Fibroblast of the conjunctiva (primary cell): ENCODE data around the gene CASK.

Experiments used
- DNase-seq: peaks from one replicate; pipeline ENCODE4 v3.0.0-alpha.2; 2010; ENCODE audit warnings: low read depth

The CASK gene

DNA sequence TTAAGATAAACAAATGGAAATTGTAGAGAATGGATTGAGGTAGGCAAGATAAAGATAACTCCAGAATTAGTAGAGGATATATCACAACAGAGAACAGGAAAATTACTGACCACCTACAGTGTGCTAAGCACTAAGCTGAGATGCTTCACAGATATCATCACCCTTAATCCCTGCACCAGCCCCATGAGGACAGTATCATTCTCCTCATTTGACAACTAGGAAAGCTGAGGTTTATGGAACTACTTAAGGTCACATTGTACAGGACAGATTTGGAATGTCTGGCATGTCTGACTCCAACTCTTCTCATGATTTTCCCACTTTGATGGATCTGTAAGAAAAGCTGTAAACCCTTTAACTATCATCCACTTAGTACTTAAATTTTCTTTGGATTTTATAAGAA, 95.5 kb downstream of the CASK start:
- no peak for DNase-seq

DNA sequence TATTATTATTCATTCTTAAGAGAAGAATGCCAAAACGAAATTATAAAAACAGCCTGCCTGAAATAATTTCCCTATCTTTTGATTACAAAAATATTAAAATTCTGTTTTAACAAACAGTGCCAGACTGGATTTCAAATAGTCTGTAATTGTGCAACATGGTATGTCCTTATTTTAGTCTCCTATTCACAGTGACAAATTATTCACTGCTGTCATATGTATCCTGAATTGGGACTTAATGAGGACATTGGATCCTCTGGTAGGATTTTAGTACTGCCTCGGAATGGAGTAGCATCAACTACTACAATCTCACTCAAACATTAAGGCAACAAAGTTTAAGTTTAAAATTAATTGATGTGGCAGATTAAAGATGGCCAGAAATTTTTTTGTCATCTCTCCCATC, 97.6 kb downstream of the CASK start:
- DNase-seq = no peak

DNA sequence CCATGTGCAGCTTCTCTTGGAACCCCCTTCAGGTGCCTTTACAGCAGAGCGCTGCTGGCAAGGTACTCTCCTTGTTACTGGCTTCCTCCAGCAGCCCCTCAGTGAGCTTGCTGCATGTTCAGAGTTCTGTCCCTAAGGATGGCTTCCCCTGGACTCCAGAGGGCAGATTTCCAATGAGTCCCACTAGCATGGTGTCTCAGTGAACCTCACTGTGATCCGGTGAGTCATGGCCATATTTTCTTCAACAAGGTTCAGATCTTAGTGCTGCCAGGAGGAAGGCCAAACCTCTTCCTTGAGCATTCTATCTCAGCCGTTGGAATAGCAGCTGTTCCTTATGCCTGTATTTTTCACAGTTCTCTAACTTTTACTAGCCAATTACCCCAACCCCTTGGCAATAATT, 98.8 kb downstream of the CASK start:
- DNase-seq = no peak

DNA sequence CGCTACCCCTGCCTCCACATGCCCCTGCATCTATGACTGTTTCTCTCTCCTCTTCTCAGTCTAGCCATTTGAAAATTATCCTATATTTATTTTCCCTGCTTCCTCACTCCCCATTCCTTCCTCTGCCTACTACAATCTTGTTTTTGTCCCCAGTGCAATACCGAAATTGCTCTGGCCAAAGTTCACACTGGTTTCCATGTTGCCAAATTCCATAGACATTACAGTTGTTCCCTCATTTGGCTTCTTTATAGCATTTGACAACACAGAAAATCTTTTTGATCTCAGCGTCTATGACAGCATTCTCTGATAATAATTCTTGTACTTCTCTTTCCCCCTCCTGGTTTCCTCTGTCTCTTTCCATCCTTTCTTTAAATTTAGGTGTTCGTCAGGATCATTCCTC, 100.0 kb downstream of the CASK start:
- DNase-seq = no peak

DNA sequence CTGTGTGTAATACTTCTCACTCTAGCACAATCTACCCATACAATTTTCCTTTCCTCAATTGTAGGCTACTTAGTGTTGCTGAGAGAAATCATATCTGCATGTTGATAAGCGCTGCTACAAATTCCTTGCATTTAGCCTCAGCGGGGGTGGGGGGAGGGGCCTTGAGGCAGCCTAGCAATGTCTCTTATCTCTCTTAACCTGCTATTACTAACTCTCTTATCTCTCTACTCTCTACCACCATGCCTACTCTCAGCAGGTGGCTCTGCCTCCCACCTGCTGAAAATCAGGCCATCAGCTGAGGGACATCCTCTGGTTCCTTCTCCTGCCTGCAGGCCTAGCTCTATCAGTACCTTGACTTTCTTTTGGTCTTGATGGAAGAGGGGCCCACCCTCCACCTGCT, 100.5 kb downstream of the CASK start:
- no peak for DNase-seq

DNA sequence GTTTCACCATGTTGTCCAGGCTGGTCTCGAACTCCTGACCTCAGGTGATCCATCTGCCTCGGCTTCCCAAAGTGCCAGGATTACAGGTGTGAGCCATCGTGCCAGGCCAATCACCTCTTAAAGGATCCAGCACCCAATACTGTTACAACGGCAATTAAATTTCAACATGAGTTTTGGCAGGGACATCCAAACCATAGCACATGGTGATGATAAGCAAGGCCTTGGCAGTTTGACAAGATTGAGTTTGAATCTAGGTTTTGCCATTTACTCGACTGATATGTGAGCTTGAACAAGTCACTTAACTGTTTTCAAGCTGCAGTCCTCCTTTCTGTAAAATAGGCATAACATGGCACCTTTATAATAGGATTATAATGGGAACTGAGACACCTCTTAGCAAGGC, 115.3 kb downstream of the CASK start:
- no peak for DNase-seq

DNA sequence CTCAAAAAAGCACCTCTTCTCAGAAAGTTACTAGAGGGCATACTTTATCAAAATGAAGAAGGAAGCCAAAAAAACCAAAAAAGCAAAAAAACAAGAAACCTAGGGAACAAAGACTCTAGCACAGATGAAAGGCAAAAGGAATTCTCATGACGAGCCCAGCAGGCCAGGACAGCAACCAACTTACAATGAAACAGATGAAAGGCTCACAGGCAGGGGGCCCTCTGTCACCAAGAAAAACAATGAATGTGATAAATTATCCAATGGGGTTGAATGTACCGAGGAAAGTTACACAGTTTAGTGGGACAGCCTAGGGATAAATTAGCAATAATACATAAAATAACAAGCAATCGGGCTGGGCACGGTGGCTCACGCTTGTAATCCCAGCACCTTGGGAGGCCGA, 120.4 kb downstream of the CASK start:
- no peak for DNase-seq

DNA sequence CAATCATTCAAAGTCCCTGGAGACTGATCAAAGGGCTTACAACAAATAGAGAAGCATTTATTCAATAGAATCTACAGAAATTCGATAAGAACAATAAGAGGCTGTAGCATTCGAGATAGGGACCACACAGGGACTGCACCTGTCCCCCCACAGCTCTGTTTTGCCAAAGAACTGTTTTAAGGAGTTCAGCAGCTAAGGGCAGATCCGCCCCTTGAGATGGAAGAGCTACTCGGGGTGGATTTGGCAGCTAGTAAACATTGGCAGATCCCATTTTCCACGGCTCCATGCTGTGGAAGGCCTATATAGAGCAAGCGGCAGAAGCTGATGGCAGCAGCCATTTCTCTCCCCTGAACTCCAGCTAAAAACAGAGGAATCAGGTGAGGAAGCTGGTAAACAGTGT, 123.7 kb downstream of the CASK start:
- no peak for DNase-seq

DNA sequence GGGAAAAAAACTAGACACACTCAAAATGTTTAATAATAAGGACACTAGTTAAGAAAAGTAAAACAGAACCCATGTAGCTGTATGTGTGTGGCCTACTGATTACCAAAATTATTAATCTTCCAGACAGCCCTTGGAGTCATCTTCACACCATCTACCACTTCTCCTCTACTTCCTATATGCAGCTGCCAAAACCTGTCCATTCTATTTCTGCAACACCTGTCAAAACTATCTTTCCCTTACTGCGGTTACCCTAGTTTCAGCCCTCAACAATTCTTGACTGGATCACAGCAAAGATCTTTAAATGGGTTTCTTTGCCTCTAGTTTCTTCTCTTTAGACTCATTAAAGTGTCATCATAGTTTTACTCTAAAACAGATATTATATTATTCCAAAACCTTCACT, 126.8 kb downstream of the CASK start:
- DNase-seq = no peak

DNA sequence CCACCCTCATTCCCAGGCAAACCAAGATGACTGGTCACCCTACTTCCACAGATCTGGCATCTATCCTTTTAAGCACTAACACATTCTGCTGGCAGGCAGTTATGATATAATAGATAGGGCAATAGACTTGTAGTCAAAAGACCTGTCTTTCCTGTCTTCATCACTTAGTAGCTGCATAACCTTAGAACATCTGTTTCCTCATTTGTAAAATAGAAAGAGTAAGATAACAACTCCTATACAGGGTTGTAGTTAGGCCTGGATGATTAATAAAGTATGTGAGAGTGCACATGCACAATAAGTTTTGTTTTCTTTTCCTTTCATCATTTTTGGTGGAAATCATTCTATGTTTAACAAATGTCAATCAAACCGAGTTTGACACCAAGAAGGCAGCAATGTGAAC, 127.3 kb downstream of the CASK start:
- DNase-seq = no peak

DNA sequence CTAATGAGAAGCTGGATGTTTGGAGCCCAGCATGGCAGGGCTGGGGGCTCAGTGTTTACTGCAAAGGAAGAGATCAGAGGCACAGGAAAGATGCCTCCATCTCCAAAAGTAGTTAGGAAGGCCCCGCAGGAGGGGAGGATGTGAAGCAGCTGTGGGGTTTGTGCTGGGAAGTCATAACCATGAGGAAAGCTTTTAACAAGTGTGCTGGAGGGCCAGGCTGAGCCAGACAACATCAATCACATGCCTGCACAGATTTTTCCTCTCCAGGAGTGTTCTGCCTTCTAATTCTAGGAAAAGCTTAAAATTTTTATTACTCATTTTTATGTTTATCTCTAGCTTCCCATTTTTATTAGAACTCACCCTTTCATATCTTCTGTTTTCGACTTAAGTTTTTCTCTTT, 134.0 kb downstream of the CASK start:
- DNase-seq = no peak

DNA sequence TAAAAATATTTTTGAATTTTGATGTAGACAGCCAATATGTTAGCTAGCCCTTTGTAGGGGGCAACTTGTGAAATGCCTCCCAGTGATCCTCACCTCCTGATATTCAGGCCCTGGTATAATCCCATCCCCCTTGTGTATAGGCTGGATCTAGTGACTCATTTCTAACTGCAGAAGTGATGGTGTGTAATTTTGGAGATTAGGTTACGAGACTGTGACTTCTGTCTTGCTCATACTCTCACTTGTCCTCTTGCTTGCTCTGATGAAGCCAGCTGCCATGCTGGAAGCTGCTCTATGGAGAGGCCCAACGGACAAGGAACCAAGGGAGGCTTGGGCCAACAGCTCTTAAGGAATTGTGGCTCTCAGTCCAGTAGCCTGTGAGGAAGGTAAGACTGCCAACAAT, 137.7 kb downstream of the CASK start:
- no peak for DNase-seq

DNA sequence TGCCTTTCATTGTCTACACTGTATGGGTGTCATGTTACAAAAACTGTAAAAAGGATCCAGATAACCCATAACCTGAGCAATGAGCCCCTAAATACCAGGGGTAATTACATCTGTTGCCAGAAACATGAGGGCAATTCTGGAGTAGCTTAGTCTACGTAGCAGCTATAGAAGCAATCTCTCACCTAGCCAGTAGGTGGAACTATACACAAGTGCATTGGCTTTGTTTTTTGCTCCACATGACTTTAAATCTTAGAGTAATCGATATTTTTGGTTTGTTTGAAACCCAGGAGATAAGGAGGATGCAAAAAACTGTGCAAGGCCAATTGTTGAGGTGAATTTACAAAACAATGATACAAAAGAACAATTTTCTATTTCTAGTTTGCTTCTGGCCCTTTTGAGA, 141.9 kb downstream of the CASK start:
- DNase-seq = no peak

DNA sequence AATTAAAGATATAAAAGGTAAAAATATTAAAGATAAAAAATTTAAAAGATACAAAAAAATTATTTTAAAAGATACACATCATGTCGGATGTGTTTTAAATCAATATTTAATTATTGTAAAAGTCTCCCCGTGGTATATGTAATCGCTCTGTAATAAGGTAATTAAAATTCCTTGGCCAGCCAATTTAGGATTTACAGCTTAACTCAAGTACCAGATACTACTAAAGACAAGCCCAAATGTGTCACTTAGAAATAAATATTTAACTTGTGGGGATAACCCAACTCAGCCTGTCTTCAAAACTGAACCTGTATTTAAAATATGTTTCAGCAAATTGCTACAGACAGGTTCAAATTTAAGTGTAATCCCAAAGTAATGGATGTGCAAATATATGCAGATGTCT, 143.4 kb downstream of the CASK start:
- DNase-seq = no peak

DNA sequence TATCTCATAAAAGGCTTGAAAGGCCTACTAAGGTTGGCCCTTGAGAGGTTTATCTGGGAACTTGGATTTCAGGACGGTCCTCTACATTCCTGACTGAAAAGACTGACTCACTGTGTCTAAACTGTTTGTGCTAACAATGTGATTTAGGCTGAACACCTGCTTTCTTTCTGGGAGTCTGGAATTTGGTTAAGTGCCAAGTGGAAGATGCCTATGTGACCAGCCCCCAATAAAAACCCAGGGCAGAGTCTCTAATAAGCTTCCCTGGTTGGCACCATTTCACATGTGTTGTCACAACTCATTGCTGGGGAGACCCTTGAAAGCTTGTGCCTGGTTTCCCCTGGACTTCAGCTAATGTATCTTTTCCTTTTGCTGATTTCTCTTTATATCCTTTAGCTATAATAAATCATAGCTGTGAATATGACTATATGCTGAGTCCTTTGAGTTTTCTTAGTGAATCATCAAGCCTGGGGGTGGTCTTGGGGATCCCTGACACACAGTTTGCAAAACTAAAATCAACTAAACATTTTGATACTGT, 144.3 kb downstream of the CASK start:
- no peak for DNase-seq

DNA sequence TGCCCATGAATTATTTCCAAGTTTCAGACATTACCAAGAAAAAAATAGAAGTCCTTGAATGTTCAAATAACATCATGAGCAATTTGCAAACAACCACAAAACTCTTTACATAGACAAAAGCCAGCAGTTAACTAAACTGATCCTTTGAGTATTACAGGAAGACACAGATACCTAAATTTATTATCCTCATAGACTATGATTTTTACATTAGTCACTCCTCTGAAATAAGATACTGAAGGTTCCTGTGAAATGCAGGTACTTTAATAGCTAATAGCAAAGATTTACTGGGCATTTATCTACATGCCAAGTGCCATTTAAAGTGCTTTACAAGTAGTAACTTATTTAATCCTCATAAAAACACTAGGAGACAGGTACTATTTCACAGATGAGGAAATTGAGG, 161.7 kb downstream of the CASK start:
- DNase-seq = no peak

DNA sequence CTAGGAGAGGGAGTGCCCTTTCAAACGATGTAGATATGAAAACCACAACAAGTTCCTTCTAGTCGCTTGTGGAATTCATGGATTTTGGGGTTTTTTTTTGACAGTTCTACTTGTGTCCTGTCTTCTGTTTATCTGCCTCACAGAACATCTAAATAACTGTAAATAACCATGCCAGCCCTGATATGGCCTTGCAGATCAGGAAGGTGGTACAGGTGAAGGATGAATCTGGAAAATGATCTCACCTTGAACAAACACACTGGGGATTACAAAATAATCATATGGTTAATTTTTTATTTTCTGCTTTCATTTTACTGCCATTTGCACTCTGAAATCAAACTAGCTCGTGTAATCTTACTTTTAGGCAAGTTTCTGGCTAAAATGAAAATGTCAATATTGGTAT, 162.2 kb downstream of the CASK start:
- no peak for DNase-seq

DNA sequence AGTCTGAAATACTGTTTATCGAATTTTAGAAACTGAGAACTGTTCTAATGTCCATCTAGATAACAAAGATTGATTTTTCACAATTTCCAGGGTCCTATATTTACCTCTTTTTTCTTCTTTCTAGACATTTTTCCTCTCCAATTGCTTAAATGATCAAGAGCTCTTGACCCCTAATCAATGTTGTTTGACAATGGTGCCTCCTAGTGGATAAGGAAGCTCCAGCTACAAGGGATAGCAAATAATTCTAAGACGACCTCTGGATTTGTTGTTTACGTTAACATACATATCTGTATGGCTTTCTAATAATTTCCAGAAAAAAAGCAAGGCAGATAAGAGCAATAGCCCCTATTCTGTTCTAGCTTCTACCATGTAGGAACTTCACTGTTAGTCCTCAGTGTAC, 163.5 kb downstream of the CASK start:
- DNase-seq = peak; percentile 30

DNA sequence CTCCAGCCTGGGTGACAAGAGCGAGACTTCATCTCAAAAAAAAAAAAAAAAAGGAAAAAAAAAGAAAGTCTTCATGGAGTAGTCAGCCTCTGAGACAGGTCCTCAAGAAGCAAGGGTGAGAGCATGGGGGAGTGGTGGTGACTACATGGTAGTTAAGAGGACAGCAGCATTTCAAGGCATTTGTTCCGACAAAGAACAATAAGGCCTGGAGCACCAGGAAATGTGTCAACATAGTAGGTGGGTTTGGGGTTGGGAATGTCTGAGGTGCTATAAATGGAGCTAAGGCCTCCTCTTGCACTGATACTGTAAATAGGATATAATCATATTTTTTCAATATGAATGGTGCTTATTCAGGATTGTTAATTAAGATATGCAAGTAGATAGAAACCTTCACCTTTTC, 165.0 kb downstream of the CASK start:
- DNase-seq = no peak

DNA sequence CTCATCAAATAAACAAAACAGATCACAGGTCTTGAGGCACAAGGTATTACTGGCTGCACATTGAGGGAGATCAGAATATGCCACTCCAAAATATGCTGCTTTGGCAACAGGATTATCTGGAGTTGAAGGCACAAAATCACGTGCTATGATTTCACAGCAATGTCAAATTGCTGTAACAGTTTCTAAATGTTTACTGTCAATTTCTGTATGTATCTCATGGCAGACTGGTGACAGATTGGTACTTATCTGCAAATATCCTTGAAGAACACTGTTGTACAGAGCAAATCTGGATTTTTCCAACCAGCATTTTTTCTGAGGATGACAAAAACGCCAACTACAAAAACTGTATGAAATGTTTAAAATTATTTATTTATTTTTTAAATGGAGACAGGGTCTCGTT, 172.6 kb downstream of the CASK start:
- no peak for DNase-seq

DNA sequence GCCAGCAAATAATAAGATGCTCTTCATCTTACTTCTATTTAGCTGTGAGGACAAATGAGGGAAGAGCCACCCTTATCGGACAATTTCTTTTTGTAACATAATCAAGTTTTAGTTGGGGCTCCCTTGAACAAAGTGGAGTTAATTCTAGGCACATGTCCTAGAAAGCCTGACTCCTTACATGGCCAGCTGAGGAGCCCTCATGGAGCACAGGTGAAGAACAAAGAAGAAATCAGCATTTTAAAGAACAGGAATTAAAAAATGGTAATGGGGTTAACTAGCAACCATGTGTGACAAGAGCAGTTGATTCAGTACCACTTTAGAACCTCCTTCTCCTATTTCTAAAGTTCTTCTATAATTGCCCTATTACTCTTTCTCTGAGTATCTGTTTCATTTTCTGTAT, 183.5 kb downstream of the CASK start:
- no peak for DNase-seq

DNA sequence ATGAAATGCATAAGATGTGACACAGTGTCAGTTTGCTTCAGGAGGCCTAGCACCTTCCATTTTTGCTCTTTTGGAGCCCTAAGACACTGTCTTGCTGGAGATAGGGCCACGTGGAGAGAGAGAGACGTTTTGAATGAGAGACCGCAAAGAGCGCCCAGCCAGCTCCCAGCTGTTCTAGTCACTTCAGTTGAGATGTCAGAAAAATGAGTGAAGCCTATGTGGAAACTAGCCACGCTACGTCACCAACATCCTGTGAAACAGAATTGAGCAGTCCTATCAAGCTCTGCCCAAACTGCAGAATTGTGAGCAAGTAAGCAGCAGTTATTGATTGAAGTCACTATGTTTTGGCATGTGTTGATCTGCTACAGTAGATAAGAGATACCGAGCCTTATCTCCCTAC, 186.3 kb downstream of the CASK start:
- no peak for DNase-seq

DNA sequence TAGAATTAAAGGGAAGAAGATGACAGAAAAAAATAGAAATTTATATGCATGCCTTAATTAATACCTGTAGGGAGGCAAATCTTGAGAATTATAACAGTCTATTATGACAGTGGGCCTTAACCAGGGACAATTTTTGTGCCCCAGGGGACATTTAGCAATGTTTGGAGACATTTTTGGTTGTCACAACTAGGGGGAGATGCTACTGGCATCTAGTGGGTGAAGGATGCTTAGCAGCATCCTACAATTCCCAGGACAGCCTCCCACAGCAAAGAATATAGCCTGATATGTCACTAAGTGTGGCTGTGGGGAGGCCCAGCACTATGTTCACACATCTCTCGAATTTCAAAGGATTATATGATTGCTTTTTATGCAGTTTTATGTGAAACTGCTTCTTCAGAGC, 188.8 kb downstream of the CASK start:
- no peak for DNase-seq

DNA sequence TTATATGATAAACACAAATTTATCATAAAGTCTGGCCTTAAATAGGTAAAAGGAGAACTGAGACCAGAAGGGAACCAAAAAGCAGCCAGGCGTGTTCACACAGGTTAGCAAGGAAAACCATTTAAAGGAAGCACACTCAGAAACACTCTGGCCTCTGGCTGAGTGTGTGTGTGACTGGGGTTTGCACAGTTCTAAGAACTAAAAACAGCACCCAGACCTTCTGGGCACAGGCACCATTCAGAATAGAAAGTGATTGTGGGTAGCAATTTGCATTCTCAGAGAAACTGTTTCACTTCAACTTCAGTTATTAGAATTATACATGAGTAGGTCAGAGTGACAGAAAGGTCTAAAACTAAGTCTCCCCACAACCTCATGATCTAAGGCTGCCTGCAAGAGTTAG, 189.4 kb downstream of the CASK start:
- DNase-seq = no peak

DNA sequence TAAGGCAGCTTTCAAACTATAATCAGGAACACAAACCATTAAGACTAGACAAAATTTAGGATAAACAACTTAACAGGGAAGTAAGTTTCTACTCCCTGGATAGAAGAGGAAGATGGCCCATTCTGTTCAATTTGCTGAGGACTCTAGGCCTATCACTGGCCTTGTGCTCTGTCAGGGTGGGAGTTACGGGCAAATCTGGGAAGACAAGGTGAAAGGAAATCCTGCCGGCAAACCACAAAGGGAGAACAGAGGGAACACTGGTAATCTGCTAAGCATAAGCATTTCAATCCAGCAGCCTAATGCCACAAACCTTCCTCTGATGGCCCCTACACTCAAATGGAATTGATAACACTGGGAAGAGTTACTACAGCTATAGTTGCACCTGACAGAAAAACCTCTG, 191.1 kb downstream of the CASK start:
- no peak for DNase-seq
